Ovary (tissue), 1 donor: Measurements from ENCODE around the gene HCAR3.

Experiments
- EP300 ChIP-seq: sonication (generic); formaldehyde crosslinking; IDR thresholded peaks from one replicate; pipeline ENCODE4 v1.6.1; 2017; ENCODE audit warnings: antibody characterized with exemption
- POLR2A ChIP-seq: fragments of 450-650 bp; IDR thresholded peaks from one replicate; pipeline ENCODE4 v1.6.1; 2017; ENCODE audit warnings: antibody characterized with exemption, mild to moderate bottlenecking, moderate library complexity

GRCh38 chr12:122725452-122726079 is 9.0 kb upstream of the HCAR3 start:
- no peak for TF ChIP-seq POLR2A
- TF ChIP-seq EP300 = no peak
